Activated CD8-positive, alpha-beta T cell treated with anti-CD3 and anti-CD28 coated beads, Interleukin-2, amount 10 ng/mL, durations not matched to agents 7 days and 5 days (primary cell): Measurements from ENCODE around the gene SLC25A42. TPM values are rescaled to one million over a fixed set of nuclear protein-coding genes. Genes with fewer than 3 reads are reported as not detected.

Experiments used
- ATAC-seq: fragments of 150-1000 bp; cut with Tn5 transposase; one replicate; pipeline ENCODE4 v1.10.0; 2021; ENCODE audit warnings: moderate library complexity
- CTCF ChIA-PET: fragments of 350-600 bp; sonication (Branson Sonifier 250); formaldehyde crosslinking; loops from one replicate; lab custom pipeline; 2021; ENCODE audit warnings: antibody characterized with exemption; lab: Charles Lee
- POLR2A ChIA-PET: fragments of 350-600 bp; sonication (Branson Sonifier 250); formaldehyde crosslinking; loops from one replicate; lab custom pipeline; 2021; ENCODE audit warnings: antibody characterized with exemption; lab: Charles Lee
- DNase-seq: peaks from one replicate; pipeline ENCODE4 v3.0.0-alpha.2; 2020
- H3K27ac Mint-ChIP-seq: one replicate; pipeline ENCODE4 v1.8.0; 2021; ENCODE audit warnings: mild to moderate bottlenecking, mixed read lengths
- H3K27me3 Mint-ChIP-seq: one replicate; pipeline ENCODE4 v1.8.0; 2021; ENCODE audit warnings: low read depth, mixed read lengths
- H3K36me3 Mint-ChIP-seq: one replicate; pipeline ENCODE4 v1.8.0; 2021; ENCODE audit warnings: low read depth, mixed read lengths
- H3K4me1 Mint-ChIP-seq: one replicate; pipeline ENCODE4 v1.8.0; 2021; ENCODE audit warnings: low read depth, mixed read lengths
- H3K4me3 Mint-ChIP-seq: one replicate; pipeline ENCODE4 v1.8.0; 2021; ENCODE audit warnings: mild to moderate bottlenecking, mixed read lengths
- H3K9me3 Mint-ChIP-seq: one replicate; pipeline ENCODE4 v1.8.0; 2022; ENCODE audit warnings: mixed read lengths; ENCODE audit not compliant: insufficient read depth
- total RNA-seq, 2 experiments: library from RNA; stranded (reverse); gene quantifications; one replicate each; pipeline ENCODE4 v1.2.3, GENCODE V29; 2021

Gene SLC25A42
- total RNA-seq, 2 experiments from 2014 or later: 20.1 to 20.2 TPM

DNA sequence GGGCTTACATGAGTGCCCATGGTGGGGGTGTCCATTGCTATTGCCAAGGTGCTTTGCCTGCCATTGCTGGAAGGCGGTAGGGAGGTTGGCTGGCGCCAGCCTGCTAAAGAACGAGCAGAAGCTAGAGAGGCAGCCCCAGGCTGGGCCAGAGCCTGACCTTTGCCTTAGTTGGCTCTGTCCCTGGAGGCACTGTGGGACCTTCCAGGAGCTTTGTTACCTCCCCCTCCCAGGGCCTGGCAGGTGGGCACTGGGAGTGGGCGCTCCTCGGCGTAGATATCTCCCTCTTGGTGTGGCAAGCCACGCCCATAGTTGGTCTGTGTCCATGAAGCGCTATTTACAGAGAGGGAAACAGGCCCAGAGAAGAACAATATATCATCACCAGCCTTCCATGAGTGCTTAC, 2.3 kb upstream of the SLC25A42 start:
- Mint-ChIP-seq H3K27me3 (no peaks in the 10 kb centered on the region), H3K9me3 (no peaks in the 10 kb centered on the region), H3K27ac (no peak overlapping the region), H3K36me3 (peaks cover 7% of the 10 kb centered on the region), H3K4me1 (peaks cover 17% of the 10 kb centered on the region), H3K4me3 (no peak overlapping the region)
- CTCF ChIA-PET: interaction anchor here (1.1 kb wide), 1 partner anchor 9 kb away, joined by 3 read pairs; no protein-coding TSS in a partner anchor
- DNase-seq (no peak), ATAC-seq (no peak)
- POLR2A ChIA-PET: interaction anchor here (0.7 kb wide), 1 partner anchor 9 kb away, joined by 3 read pairs; no protein-coding TSS in a partner anchor

DNA sequence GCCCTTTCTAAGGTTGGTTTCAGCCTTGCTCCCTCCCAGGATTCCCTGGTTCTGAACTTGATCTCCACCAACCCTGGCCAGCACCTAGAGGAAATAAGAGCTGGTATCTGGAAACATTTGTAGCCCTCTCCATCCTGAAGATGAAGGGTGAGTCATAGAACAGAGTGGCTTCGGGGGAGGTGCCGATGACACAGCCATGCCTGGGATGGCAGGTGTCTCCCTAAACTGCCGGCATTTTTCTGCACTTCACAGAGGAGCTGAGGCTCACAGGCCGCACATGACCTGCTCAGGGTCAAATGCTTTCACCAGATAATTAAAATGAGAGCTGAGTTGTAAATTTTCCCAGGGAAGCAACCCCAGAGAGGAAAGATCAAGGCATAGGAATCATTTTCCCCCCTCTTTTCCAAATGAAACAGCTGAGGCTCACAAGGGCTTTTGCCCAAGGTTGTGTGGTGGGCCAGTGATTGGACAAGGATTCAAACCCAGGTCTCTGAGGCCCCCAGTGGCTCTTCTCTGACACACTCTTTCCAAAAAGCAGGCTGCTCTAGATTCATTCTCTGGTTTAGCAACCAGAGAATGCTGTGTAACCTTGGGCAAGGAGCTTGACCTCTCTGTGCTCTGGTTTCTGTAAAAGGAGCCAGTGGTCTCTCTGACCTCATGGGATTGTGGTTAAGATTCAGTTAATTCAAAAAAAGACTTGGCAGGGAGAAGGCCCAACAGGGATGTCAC, 1.2 kb upstream of the SLC25A42 start:
- ChIA-PET CTCF (interaction anchor here (0.7 to 1.9 kb wide), 8 partner anchors 8 to 114 kb away, joined by 3 to 8 read pairs (median 4); no protein-coding TSS in a partner anchor), POLR2A (interaction anchor here (0.5 kb wide), 1 partner anchor 14 kb away, joined by 3 read pairs; no protein-coding TSS in a partner anchor)
- H3K4me1 Mint-ChIP-seq: peaks cover 28% of the 10 kb centered on the region
- peak overlapping the region; percentile 86 for H3K27ac Mint-ChIP-seq
- H3K36me3 Mint-ChIP-seq: peaks cover 5% of the 10 kb centered on the region
- no peaks in the 10 kb centered on the region for H3K27me3 Mint-ChIP-seq
- H3K9me3 Mint-ChIP-seq: no peaks in the 10 kb centered on the region
- ATAC-seq: no peak
- DNase-seq: no peak
- H3K4me3 Mint-ChIP-seq: peak overlapping the region; percentile 79

DNA sequence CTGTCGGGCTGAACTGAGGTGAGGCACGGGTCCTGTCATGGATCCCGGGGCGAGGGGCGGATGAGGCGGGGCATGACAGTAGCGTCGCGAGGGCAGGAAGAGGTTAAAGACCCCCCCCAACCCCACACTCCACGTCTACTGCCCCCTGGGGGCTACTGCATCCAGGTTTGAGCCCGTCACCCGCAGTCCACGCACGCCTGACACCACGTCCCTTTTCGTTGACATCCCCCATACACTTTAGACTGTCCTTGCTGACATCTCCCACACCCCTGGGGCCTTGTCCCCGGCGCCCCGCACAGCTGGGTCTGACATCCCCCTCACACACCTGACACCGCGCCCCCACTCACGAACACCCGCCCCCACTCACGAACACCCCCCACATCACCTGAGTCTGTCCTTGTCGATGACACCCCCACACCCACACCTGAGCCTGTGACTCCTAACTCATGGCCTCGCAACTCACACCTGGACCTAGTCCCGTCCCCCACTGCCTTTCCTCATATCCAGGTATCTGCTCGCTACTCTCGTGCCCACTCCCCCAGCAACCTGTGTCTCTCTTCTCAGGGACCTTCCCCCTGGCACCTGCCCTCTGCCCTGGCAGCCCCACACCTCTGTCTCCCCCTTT, 416 bp downstream of the SLC25A42 start:
- Mint-ChIP-seq H3K27ac (peak overlapping the region; percentile 86), H3K9me3 (no peaks in the 10 kb centered on the region), H3K4me3 (peak overlapping the region; percentile 79), H3K36me3 (peaks cover 7% of the 10 kb centered on the region), H3K4me1 (peaks cover 32% of the 10 kb centered on the region), H3K27me3 (no peaks in the 10 kb centered on the region)
- ChIA-PET CTCF (interaction anchor here (0.6 to 1.6 kb wide), 7 partner anchors 10 to 556 kb away, joined by 3 to 7 read pairs (median 4); no protein-coding TSS in a partner anchor), POLR2A (interaction anchor here (0.6 to 1.0 kb wide), 2 partner anchors 97 to 257 kb away, joined by 3 to 4 read pairs; no protein-coding TSS in a partner anchor)
- DNase-seq (no peak), ATAC-seq (no peak)

DNA sequence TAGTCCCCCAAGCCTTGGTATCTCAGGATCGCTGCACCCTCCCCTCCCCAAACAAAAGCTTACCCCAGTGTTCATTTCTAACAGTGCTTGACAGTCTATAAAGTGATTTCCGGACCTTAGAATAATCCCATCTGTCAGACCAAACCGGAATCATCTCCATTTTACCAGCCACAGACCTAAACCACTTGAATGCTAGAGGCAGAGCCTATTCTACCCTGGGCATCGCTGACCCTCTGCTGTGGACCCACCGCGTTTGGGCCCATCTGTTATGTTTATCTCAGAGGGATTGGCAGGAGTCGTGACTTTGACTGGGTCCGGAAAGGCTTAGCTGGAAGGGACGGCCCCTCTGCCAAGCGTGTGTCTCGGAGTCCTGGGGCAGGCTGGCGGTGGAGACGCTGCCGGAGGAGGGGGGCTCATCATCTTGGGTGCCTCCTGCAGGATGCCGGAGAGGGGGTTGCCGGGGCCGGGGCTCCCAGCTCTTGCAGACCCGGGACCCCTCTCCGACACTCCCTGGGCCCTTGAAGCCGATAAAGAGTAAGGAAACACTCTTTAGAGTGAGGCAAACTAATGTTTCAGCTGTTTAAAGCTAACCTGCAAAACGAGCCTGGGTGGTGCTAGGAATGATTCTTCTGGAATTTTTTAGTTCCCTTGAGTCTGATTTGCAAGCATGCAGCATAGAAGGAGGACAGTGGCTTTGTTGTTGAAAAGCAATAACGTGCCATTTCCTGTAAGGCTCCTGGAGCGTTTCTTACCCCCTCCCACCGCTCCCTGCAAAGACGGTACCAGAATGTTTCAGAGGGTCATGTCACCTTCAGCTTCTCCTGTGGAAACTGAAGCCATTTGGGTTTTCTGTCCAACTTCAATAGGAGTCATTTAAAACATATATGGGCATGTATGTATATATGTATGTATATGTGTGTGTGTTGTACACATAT, 1.3 kb downstream of the SLC25A42 start:
- POLR2A ChIA-PET: interaction anchor here (0.6 to 1.0 kb wide), 3 partner anchors 46 to 256 kb away, joined by 3 to 5 read pairs (median 4); partner anchors contain the start of genes COPE and DDX49

DNA sequence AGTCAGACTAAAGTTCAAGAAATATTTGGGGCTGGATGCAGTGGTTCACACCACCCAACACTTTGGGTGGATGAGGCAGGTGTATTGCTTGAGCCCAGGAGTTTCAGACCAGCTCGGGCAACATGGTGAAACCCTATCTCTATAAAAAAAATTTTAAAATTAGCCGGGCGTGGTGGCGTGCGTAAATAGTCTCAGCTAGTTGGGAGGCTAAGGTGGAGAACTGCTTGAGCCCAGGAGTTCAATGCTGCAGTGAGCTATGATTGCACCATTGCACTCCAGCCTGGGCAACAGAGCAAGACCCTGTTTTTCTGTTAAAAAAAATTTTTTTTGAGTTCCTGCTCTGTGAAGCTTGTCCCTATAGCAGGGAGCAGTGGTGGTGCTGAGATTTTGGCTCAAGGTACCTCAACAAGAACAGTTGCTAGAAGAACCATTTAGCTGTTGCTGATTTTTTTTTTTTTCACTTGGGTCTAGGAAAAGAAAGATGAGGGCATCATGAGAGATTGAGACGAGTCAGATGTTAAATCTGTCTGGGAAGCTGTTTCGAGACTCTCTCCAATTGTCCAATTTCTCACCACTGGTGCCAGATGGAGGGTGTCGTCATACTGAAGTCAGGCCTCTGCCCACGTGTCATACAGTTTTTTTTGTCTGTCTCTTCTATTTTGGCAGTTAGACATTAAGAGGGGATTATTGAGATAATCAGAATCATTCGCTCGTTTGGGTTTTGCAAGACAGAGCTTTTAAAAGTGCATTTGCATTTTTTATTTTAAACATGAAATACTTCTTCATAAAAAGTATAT, 3.7 kb downstream of the SLC25A42 start:
- no peak overlapping the region for H3K27ac Mint-ChIP-seq
- CTCF ChIA-PET: interaction anchor here (0.8 to 1.4 kb wide), 3 partner anchors 13 to 48 kb away, joined by 3 to 4 read pairs (median 3); no protein-coding TSS in a partner anchor

More for the DNA sequence above, 1.3 kb downstream of the SLC25A42 start:
- Mint-ChIP-seq H3K36me3 (peaks cover 3% of the 10 kb centered on the region), H3K4me3 (peak overlapping the region; percentile 79), H3K27ac (peak overlapping the region; percentile 86), H3K9me3 (no peaks in the 10 kb centered on the region), H3K27me3 (no peaks in the 10 kb centered on the region), H3K4me1 (peaks cover 38% of the 10 kb centered on the region)
- DNase-seq (peak; percentile 50), ATAC-seq (no peak)
- CTCF ChIA-PET: interaction anchor here (0.9 to 1.6 kb wide), 5 partner anchors 11 to 109 kb away, joined by 3 to 7 read pairs (median 4); no protein-coding TSS in a partner anchor

DNA sequence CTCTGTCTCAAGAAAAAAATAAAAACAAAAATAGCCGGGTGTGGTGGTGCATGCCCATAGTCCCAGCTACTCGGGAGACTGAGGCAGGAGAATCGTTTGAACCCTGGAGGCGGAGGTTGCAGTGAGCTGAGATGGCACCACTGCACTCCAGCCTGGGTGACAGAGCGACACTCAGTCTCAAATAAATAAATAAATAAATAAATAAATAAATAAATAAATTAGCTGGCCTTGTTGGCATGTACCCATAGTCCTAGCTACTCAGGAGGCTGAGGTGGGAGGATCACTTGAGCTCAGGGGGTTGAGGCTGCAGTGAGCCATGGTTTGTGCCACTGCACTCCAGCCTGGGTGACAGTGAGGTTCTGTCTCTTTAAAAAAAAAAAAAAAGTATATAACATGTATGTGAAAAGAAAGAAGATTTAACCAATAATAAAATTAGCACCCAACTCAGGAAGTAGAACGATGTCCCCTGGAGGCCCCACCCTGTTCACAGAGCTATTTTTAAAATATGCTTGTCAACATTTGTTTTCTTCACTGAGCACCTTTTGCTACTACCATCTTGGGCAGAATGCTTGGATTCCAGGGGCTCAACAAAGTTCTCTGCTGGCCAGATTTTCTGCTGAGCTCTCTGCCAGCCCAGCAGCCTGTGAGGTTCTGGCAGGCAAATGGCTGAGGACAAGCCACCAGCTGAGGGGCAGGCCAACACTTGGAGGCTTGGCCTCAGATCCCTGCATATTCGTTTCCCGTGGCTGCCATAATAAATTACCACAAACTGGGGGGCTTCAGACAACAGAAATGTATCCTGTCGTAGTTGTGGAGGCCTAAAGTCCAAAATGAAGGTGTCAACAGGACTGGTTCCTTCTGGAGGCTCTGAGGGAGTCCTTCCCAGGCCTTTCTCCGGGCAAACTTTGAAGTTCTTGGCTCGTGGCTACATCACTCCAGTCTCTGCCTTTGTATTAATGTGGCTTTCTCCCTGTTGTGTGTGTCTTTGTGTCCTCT, 5.2 kb downstream of the SLC25A42 start:
- DNase-seq (no peak), ATAC-seq (no peak)
- Mint-ChIP-seq H3K36me3 (peaks cover 12% of the 10 kb centered on the region), H3K27ac (peak overlapping the region; percentile 52), H3K4me3 (no peak overlapping the region), H3K9me3 (no peaks in the 10 kb centered on the region), H3K4me1 (peaks cover 26% of the 10 kb centered on the region), H3K27me3 (no peaks in the 10 kb centered on the region)
- ChIA-PET POLR2A (interaction anchor here (0.9 kb wide), 1 partner anchor 150 kb away, joined by 3 read pairs; the partner anchor contains the start of gene COPE), CTCF (interaction anchor here (0.8 to 1.7 kb wide), 3 partner anchors 14 to 47 kb away, joined by 3 to 4 read pairs (median 3); no protein-coding TSS in a partner anchor)

More for the DNA sequence above, 3.7 kb downstream of the SLC25A42 start:
- Mint-ChIP-seq H3K4me1 (peaks cover 35% of the 10 kb centered on the region), H3K36me3 (peaks cover 10% of the 10 kb centered on the region), H3K9me3 (no peaks in the 10 kb centered on the region), H3K27me3 (no peaks in the 10 kb centered on the region), H3K4me3 (no peak overlapping the region)
- ATAC-seq (no peak), DNase-seq (no peak)
- POLR2A ChIA-PET: interaction anchor here (0.6 to 1.1 kb wide), 3 partner anchors 19 to 318 kb away, joined by 3 to 4 read pairs (median 3); no protein-coding TSS in a partner anchor

DNA sequence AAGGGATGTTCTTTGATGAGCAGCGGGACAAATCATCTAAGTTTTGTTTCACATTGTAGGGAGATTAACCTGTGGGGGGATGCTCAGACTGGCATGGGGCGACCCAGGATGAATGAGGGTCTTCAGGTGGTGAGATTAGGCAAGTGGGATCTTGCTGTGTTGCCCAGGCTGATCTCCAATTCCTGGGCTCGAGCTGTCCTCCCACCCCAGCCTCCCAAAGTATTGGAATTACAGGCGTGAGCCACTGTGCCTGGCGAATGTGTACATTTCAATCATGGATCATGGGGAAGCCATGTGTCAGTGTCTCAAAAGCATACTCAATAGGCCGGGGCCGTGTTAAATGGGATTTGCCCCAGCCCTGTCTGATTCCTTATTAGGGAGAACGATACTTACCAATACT, 8.1 kb downstream of the SLC25A42 start:
- POLR2A ChIA-PET: interaction anchor here (0.6 kb wide), 1 partner anchor 141 kb away, joined by 3 read pairs; no protein-coding TSS in a partner anchor
- DNase-seq (no peak), ATAC-seq (no peak)
- Mint-ChIP-seq H3K9me3 (no peaks in the 10 kb centered on the region), H3K4me3 (no peak overlapping the region), H3K27me3 (no peaks in the 10 kb centered on the region), H3K4me1 (peaks cover 16% of the 10 kb centered on the region), H3K36me3 (peaks cover 15% of the 10 kb centered on the region), H3K27ac (no peak overlapping the region)
- CTCF ChIA-PET: no interaction called here

DNA sequence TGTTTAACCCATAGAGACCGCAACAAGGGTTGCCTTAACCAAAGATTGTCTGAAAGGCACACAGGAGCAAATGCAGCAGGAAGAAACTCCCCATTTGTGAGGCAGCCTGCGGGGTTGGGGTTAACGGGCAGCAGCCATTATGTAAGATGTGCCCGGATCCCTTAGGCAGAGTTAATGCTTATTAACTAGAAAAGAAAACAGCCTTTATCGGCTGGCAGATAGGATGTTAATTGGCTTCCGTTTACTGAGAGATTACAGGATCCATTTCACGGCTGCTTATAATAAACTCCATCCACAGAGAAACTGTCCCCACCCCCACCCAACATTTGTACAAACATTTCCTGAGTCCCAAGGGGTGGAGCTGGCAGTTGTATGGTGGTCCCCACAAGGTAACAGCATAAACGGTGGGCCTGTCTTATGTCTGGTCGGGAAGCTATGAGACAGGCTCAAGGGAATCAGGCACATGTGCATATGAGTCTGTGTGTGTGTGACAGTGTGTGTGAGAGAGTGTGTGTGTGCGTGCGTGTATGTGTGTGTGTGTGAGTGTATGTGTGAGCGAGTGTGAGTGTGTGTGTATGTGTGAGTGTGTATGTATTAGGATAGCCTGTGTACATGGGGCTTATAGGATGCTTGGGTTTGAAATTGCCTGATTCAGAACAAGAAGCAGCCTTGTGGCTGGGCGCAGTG, 10.5 kb downstream of the SLC25A42 start:
- ATAC-seq (no peak), DNase-seq (no peak)
- CTCF ChIA-PET: no interaction called here
- no peak overlapping the region for H3K4me3 Mint-ChIP-seq
- no peaks in the 10 kb centered on the region for H3K27me3 Mint-ChIP-seq
- POLR2A ChIA-PET: no interaction called here
- peaks cover 13% of the 10 kb centered on the region for H3K36me3 Mint-ChIP-seq
- H3K27ac Mint-ChIP-seq: no peak overlapping the region
- peaks cover 4% of the 10 kb centered on the region for H3K4me1 Mint-ChIP-seq
- no peaks in the 10 kb centered on the region for H3K9me3 Mint-ChIP-seq

DNA sequence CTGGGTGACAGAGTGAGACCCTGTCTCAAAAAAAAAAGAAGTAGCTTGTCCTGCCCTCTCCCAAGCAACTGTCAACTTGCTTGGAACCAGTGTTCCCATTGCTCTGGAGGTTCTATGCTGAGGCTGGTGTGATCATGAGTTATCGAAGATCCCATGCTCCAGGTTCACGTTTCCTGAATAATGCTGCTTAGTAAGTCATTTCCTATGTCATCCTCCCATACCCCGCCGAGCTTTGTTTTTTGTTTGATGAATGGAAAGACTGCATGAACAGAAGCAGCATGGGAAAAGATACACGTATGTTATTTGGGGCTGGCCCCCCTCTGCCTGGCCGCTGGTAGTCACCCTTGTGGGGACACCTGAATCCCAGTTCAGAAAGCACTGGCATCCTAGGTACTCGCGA, 11.3 kb downstream of the SLC25A42 start:
- Mint-ChIP-seq H3K27me3 (no peaks in the 10 kb centered on the region), H3K9me3 (no peaks in the 10 kb centered on the region), H3K4me1 (no peaks in the 10 kb centered on the region), H3K36me3 (peaks cover 13% of the 10 kb centered on the region), H3K4me3 (no peak overlapping the region), H3K27ac (no peak overlapping the region)
- DNase-seq (no peak), ATAC-seq (no peak)
- CTCF ChIA-PET: no interaction called here
- POLR2A ChIA-PET: no interaction called here
